Left cardiac atrium (tissue), 4 donors: ENCODE results near the gene SLC35G1. TPM values are rescaled to one million over a fixed set of nuclear protein-coding genes. Genes with fewer than 3 reads are reported as not detected.
A peak's percentile ranks its signal among the peaks of the same experiment; 100 is the strongest.

Source experiments
- ATAC-seq, 2 donors: fragments of 200-7000 bp; cut with Tn5 transposase; one replicate each; pipeline ENCODE4 v1.9.1; 2020; ENCODE audit warnings: mild to moderate bottlenecking in 2 of 2, moderate library complexity in 2 of 2
- DNase-seq: peaks from one replicate; pipeline ENCODE4 v3.0.0-alpha.2; 2020
- intact Hi-C, 2 donors: fragments of 100-400 bp; cut with DNase I; formaldehyde crosslinking; loops; one replicate each; pipeline versions ENCODE4 v1.14.1 to v1.15.1; 2022 to 2023
- total RNA-seq, 2 donors: library from RNA; stranded (reverse); fragmentation: NEBNext Ultra II Directional; extraction: Animal tissue kit (Norgen Biotek cat#: 25700); gene quantifications; one replicate each; pipeline ENCODE4 v1.2.1, GENCODE V29; 2021
- donor health status: DM: no; HTN: yes; CAD: no.
- donor health status: DM: no; HTN: yes; CAD: no; lungs with severe emphysema.
- donor health status: DM: yes; HTN: yes; CAD: no.
- donor health status: Dilated cardiomyopathy.

SLC35G1 gene
- total RNA-seq, 2 donors from 2014 or later: 5.1 to 6.3 TPM

- ATAC-seq: no peak
- intact Hi-C loops: no loop called here
- DNase-seq: no peak
Measured at GRCh38 chr10:93874309-93875031, 19.3 kb upstream of the SLC35G1 start.

- intact Hi-C loops: no loop called here
- DNase-seq (no peak), ATAC-seq (no peak)
Measured at GRCh38 chr10:93875032-93875358, 18.8 kb upstream of the SLC35G1 start.

- ATAC-seq (no peak), DNase-seq (no peak)
- intact Hi-C loops: no loop called here
Measured at GRCh38 chr10:93876381-93876780, 17.4 kb upstream of the SLC35G1 start.

- DNase-seq (no peak), ATAC-seq (no peak)
- intact Hi-C loops: no loop called here
Measured at GRCh38 chr10:93879273-93879672, 14.5 kb upstream of the SLC35G1 start.

GRCh38 chr10:93894516-93895378, 969 bp downstream of the SLC35G1 start:
- ATAC-seq: no peak
- intact Hi-C loops: no loop called here
- DNase-seq: no peak

- intact Hi-C loops: no loop called here
- no peak for DNase-seq
- no peak for ATAC-seq
Measured at GRCh38 chr10:93897070-93897780, 3.4 kb downstream of the SLC35G1 start.

GRCh38 chr10:93899109-93899508, 5.3 kb downstream of the SLC35G1 start:
- ATAC-seq: no peak
- intact Hi-C loops: no loop called here
- no peak for DNase-seq

GRCh38 chr10:93903051-93903450, 9.3 kb downstream of the SLC35G1 start:
- no peak for DNase-seq
- intact Hi-C loops: no loop called here
- no peak for ATAC-seq

- ATAC-seq (no peak), DNase-seq (no peak)
- intact Hi-C loops: no loop called here
Measured at GRCh38 chr10:93904901-93905300, 11.1 kb downstream of the SLC35G1 start.

- ATAC-seq (no peak), DNase-seq (no peak)
- intact Hi-C loops: no loop called here
Measured at GRCh38 chr10:93907059-93907458, 13.3 kb downstream of the SLC35G1 start.

GRCh38 chr10:93911866-93912265, 18.1 kb downstream of the SLC35G1 start:
- no peak for ATAC-seq
- no peak for DNase-seq
- intact Hi-C loops: loop anchor here in 1 of 2 donors (10.0 kb wide), 2 partner anchors 153 to 303 kb away; no protein-coding TSS in a partner anchor

- intact Hi-C loops: loop anchor here in 1 of 2 donors (10.0 kb wide), 2 partner anchors 152 to 302 kb away; no protein-coding TSS in a partner anchor
- ATAC-seq: no peak
- no peak for DNase-seq
Measured at GRCh38 chr10:93912444-93912843, 18.7 kb downstream of the SLC35G1 start.

- intact Hi-C loops: loop anchor here in 1 of 2 donors (10.0 kb wide), 2 partner anchors 151 to 301 kb away; no protein-coding TSS in a partner anchor
- DNase-seq (no peak), ATAC-seq (no peak)
Measured at GRCh38 chr10:93913706-93914105, 19.9 kb downstream of the SLC35G1 start.

GRCh38 chr10:93915598-93915997, 21.8 kb downstream of the SLC35G1 start:
- DNase-seq (no peak), ATAC-seq (no peak)
- intact Hi-C loops: loop anchor here in 1 of 2 donors (5.0 to 10.0 kb wide), 3 partner anchors 149 to 407 kb away; no protein-coding TSS in a partner anchor

GRCh38 chr10:93916257-93917063, 22.7 kb downstream of the SLC35G1 start:
- ATAC-seq (peak; percentile 83 to 84), DNase-seq (no peak)
- intact Hi-C loops: loop anchor here in 1 of 2 donors (5.0 to 10.0 kb wide), 3 partner anchors 148 to 406 kb away; no protein-coding TSS in a partner anchor

GRCh38 chr10:93917064-93917391, 23.2 kb downstream of the SLC35G1 start:
- DNase-seq: no peak
- intact Hi-C loops: loop anchor here in 1 of 2 donors (5.0 to 10.0 kb wide), 3 partner anchors 148 to 405 kb away; no protein-coding TSS in a partner anchor
- peak; percentile 25 to 42 for ATAC-seq

GRCh38 chr10:93917821-93918220, 24.0 kb downstream of the SLC35G1 start:
- intact Hi-C loops: loop anchor here in 1 of 2 donors (5.0 to 10.0 kb wide), 3 partner anchors 147 to 404 kb away; no protein-coding TSS in a partner anchor
- no peak for DNase-seq
- peak in 1 of 2 donors; percentile 69 for ATAC-seq

GRCh38 chr10:93921338-93921737, 27.6 kb downstream of the SLC35G1 start:
- intact Hi-C loops: no loop called here
- ATAC-seq: no peak
- peak; percentile 24 for DNase-seq

GRCh38 chr10:93926613-93927012, 32.8 kb downstream of the SLC35G1 start:
- DNase-seq (no peak), ATAC-seq (no peak)
- intact Hi-C loops: no loop called here
